Measurements from ENCODE around the gene SRSF8.
"Not testable (repeated sequence)": the region's sequence is repeated elsewhere in the genome, so short reads cannot be mapped to it uniquely, and the experiment has no call there.

Gene SRSF8

DNA sequence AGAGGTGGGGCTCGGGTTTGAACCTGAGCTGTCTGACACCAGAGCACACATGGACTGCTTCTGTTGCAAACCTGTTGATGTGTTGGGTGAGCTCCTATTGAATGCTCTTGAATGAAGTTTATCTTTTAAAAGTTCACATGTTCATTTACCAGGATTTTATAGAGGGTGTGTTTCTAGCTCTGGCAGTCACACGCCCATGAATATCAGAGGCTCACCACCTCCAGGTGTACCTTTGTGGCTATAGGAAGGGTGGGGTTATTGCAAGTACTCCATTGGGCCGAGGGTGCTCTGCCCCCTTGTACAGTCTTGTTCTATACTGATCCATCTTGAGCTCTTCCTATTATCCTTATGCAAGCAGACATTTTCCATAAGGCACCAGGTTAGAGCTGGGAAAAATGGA lies 32.1 kb downstream of the SRSF8 start:
- DNase-seq, result no peak

GRCh38 chr11:95100191-95100648 lies 33.5 kb downstream of the SRSF8 start:
- no peak for DNase-seq

- no peak for DNase-seq
Observed at GRCh38 chr11:95100856-95101507, 34.3 kb downstream of the SRSF8 start.

DNA sequence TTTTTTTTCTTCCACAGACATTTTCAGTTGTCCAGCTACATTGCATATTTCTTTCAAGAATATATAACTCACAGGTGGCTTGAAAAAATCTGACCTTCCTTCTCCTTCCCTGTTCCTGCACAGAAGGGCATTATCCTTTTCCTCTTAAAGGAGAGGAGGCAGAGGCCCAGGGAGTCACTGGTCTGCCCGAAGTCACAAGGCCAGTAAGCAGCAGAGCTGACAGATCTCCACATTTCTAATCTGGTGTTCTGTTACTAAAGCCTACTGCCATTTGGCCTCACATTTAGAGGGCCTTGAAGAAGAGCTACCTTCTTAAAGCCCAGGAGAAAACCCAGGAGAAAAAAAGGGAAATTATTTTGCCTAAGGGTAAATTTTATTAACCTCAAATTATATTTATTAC lies 35.2 kb downstream of the SRSF8 start:
- DNase-seq, result no peak

DNA sequence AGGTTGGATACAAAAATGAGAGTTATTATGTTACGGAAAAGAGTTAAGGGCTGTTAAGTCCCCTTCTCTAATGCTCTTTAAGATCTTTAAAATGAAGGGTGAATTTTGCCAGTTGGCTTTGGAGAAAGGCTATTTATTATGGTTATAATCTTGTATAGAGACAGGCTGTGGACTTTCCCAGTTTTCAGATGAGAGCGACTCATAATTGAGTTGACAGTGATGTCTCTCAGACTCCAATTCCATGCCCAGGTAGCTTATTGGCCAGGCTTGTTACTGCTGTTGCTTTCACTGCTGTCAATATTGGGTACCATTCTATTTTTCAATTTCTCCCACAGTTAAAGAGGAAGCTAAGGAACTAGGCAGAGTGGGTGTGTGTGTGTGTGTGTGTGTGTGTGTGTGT lies 36.0 kb downstream of the SRSF8 start:
- DNase-seq, result no peak

- no peak for DNase-seq
Observed at GRCh38 chr11:95103701-95104100, 37.0 kb downstream of the SRSF8 start.

- no peak for DNase-seq
Observed at GRCh38 chr11:95104121-95104830, 37.6 kb downstream of the SRSF8 start.

DNA sequence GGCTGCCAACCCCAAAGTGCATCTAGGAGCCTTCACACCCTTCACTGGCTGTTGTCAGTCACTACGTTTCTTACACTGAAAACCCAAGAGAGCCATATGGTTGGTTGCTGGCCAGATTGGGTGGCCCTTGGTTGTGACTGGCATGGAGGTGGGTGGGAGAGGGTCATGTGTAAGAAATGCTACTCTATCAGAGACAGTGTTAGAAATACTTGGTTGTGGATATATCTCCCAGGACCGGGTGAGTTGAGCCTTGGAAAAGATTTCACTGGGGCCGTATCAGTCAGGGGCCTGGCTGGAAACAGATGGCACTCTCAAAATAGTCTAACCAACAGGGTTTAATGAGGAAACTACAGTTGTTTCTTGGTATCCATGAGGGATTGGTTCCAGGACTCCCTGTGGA lies 38.1 kb downstream of the SRSF8 start:
- no peak for DNase-seq

- no peak for DNase-seq
Observed at GRCh38 chr11:95108159-95108611, 41.5 kb downstream of the SRSF8 start.

DNA sequence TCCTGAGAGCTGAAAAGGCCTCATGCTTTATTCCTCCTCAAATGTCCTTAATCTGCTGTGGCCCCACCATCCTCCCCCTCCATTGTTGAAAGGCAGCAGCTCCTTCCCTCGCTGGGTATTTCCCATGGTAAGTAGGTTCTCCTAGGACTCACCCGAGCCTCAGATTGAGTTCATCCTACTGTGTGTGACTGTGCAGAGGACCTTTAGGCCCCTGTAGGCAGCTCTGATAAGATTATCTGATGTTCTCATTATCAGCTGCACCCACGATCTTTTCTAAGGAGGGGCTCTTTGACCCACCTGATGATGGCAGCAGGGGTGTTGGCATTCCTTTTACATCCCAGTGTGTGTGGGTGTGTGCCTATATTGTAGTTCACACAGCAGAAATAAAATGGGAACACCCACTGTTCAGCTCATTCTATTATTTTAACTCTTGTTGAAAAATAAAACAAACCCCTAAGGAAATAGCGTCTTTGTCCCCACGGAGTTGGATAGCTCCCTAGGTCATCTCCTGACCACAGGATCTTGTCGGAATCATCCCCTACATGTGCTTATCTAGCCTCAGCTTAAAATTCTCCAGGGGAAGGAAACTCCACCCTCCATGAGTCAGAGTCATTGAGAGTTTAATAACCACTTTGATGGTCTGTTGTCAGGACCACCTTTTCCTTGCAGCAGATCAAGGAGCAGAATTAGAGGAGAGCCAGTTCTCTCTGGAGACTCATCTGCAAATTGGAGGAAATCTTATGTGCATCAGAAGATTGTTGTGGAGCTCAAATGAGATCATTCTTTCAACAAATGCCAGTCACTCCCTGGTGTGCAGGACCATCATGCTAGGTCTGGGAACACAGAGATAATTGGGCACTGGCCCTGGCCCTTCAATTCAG lies 42.2 kb downstream of the SRSF8 start:
- no peak for DNase-seq

DNA sequence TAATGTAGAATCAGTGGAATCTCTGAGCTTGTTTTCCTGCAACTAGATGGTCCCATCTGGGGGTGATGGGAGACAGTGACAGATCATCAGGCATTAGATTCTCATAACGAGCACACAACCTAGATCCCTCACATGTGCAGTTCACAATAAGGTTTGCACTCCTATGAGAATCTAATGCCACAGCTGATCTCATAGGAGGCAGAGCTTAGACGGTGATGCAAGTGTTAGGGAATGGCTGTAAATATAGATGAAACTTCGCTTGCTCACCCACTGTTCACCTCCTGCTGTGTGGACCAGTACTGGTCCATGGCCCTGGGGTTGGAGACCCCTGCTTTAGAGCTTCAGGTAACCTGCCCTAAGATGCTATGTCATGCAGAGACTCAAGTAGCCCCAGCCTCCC lies 44.8 kb downstream of the SRSF8 start:
- DNase-seq, result not testable (repeated sequence)

DNA sequence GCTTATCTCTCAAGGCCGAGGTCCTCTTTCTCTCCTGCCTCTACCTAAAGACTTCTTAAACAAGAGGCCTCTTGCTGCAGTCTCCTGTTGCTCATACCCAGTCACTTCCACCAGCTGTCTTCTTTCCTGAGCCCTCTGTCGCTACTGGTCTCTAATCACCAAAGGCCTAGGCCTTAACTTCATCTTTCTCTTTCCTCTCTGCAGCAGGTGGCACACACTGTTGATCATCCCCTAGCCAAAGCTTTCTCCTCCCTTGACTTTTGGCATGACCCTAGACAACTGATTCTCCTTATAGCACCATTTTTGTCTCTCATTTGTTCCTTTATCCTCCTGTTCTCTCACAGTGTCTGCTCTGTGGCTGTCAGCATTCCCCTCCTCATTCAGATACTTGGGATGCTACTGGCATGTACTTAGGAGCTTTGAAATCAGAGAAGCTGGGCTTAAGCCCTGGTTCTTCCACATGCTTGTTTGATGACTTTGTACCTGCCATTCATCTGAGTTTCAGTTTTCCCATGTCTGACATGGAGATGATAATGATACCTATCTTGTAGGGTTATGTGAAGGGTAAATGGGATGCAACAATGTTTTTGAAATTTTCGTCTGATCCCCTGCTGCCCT lies 45.3 kb downstream of the SRSF8 start:
- no peak for DNase-seq

DNA sequence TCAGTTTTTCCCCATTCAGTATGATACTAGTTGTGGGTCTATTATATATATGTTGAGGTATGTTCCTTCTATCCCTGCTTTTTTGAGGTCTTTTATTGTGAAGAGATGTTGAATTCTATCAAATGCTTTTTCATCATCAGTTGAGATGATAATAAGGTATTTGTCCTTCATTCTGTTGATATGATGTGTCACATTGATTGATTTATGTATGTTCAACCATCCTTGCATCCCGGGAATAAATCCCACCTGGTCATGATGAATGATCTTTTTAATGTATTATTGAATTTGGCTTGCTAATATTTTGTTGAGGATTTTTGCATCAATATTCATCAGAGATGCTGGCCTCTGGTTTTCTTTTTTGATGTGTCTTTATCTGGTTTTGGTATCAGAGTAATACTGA lies 48.9 kb downstream of the SRSF8 start:
- no peak for DNase-seq

- no peak for DNase-seq
Observed at GRCh38 chr11:95119361-95120060, 52.8 kb downstream of the SRSF8 start.
